Tongue (tissue), 2 donors: Measurements from ENCODE around the gene AMOTL2. TPM values are rescaled to one million over a fixed set of nuclear protein-coding genes. Genes with fewer than 3 reads are reported as not detected.
A peak's percentile ranks its signal among the peaks of the same experiment; 100 is the strongest.

Experiments
- DNase-seq: peaks from one replicate; pipeline ENCODE4 v3.0.0-alpha.2; 2015
- total RNA-seq: library from RNA; depleted of rRNA; stranded (reverse); fragments of >200 nt; gene quantifications from one replicate; pipeline ENCODE4 v1.2.3, GENCODE V29; 2014

AMOTL2 gene
- total RNA-seq, 1 donor from 2014 or later: 77.2 TPM

GRCh38 chr3:134333522-134334181 lies 40.6 kb downstream of the AMOTL2 start:
- no peak for DNase-seq

GRCh38 chr3:134332344-134332743 lies 41.9 kb downstream of the AMOTL2 start:
- no peak for DNase-seq

GRCh38 chr3:134331811-134332199 lies 42.4 kb downstream of the AMOTL2 start:
- DNase-seq: no peak

- peak; percentile 70 for DNase-seq
Observed at GRCh38 chr3:134330883-134331810, 43.1 kb downstream of the AMOTL2 start.

- DNase-seq: no peak
Observed at GRCh38 chr3:134328846-134329245, 45.4 kb downstream of the AMOTL2 start.

- DNase-seq: no peak
Observed at GRCh38 chr3:134328147-134328591, 46.1 kb downstream of the AMOTL2 start.

GRCh38 chr3:134327594-134327975 lies 46.7 kb downstream of the AMOTL2 start:
- DNase-seq: no peak

- DNase-seq: peak; percentile 54
Observed at GRCh38 chr3:134326760-134327593, 47.3 kb downstream of the AMOTL2 start.

GRCh38 chr3:134326126-134326525 lies 48.1 kb downstream of the AMOTL2 start:
- no peak for DNase-seq

GRCh38 chr3:134325706-134326105 lies 48.5 kb downstream of the AMOTL2 start:
- DNase-seq: no peak

- no peak for DNase-seq
Observed at GRCh38 chr3:134325061-134325705, 49.1 kb downstream of the AMOTL2 start.

- DNase-seq: no peak
Observed at GRCh38 chr3:134323966-134324962, 50.0 kb downstream of the AMOTL2 start.

- DNase-seq: no peak
Observed at GRCh38 chr3:134322286-134322685, 52.0 kb downstream of the AMOTL2 start.

GRCh38 chr3:134320749-134321148 lies 53.5 kb downstream of the AMOTL2 start:
- no peak for DNase-seq

- no peak for DNase-seq
Observed at GRCh38 chr3:134319931-134320330, 54.3 kb downstream of the AMOTL2 start.

GRCh38 chr3:134318166-134318565 lies 56.1 kb downstream of the AMOTL2 start:
- no peak for DNase-seq

GRCh38 chr3:134317106-134317947 lies 56.9 kb downstream of the AMOTL2 start:
- no peak for DNase-seq

GRCh38 chr3:134315286-134316106 lies 58.8 kb downstream of the AMOTL2 start:
- DNase-seq: no peak
